Thyroid gland (tissue), 4 donors: ENCODE results near the gene CSRP3. TPM values are rescaled to one million over a fixed set of nuclear protein-coding genes. Genes with fewer than 3 reads are reported as not detected.

ENCODE experiments used
- DNase-seq, 2 donors: peaks; one replicate each; pipeline ENCODE4 v3.0.0-alpha.2; 2019
- H3K27ac ChIP-seq, 3 donors: fragments of 200-600 bp; sonication (generic); 1 replicate in 2 of 3; 2 replicates in 1 of 3; pipeline ENCODE4 v1.5.1; 2016 to 2019; ENCODE audit warnings: mild to moderate bottlenecking in 1 of 3, moderate library complexity in 1 of 3
- H3K27me3 ChIP-seq: fragments of 200-600 bp; sonication (generic); one replicate; pipeline ENCODE4 v1.5.1; 2019
- H3K36me3 ChIP-seq, 2 donors: fragments of 200-600 bp; sonication (generic); one replicate each; pipeline ENCODE4 v1.5.1; 2016 to 2019
- H3K4me1 ChIP-seq, 2 donors: fragments of 200-600 bp; sonication (generic); one replicate each; pipeline ENCODE4 v1.5.1; 2017 to 2019
- H3K4me3 ChIP-seq, 3 donors: fragments of 200-600 bp; sonication (generic); replicated peaks in 1 of 3; 1 replicate in 2 of 3; 2 replicates in 1 of 3; pipeline ENCODE4 v1.5.1; 2016; ENCODE audit warnings: mild to moderate bottlenecking in 1 of 3
- H3K9me3 ChIP-seq: fragments of 200-600 bp; sonication (generic); one replicate; pipeline ENCODE4 v1.5.1; 2017
- POLR2A ChIP-seq, 2 donors: fragments of 450-650 bp; IDR thresholded peaks; one replicate each; pipeline ENCODE4 v1.6.1; 2017; ENCODE audit warnings: antibody characterized with exemption in 2 of 2, mild to moderate bottlenecking in 2 of 2, moderate library complexity in 1 of 2
- WGBS, 2 donors: methylation state at CpG; one replicate each; pipeline ENCODE4 v1.1.5; 2017; 5-methylcytosine and 5-hydroxymethylcytosine counted together
- intact Hi-C: fragments of 100-400 bp; cut with DNase I; formaldehyde crosslinking; loops from one replicate; pipeline ENCODE4 v1.15.1; 2023
- total RNA-seq, 4 donors: library from RNA; depleted of rRNA; stranded (reverse); fragments of >200 nt; gene quantifications; one replicate each; pipeline ENCODE4 v1.2.3, GENCODE V29; 2016
- TF ChIP-seq, protein P1 (sequence below), 6 experiments: fragments of 200-600 bp in 3 of 6; fragments of 450-650 bp in 3 of 6; sonication (generic) in 3 of 6; IDR thresholded peaks; one replicate each; pipeline ENCODE4 v1.5.1; 2016 to 2019; ENCODE audit warnings: antibody characterized with exemption in 6 of 6, mild to moderate bottlenecking in 2 of 6, inconsistent platforms in 1 of 6, moderate library complexity in 1 of 6

CSRP3 gene
- total RNA-seq, 4 donors from 2014 or later: not detected

DNA sequence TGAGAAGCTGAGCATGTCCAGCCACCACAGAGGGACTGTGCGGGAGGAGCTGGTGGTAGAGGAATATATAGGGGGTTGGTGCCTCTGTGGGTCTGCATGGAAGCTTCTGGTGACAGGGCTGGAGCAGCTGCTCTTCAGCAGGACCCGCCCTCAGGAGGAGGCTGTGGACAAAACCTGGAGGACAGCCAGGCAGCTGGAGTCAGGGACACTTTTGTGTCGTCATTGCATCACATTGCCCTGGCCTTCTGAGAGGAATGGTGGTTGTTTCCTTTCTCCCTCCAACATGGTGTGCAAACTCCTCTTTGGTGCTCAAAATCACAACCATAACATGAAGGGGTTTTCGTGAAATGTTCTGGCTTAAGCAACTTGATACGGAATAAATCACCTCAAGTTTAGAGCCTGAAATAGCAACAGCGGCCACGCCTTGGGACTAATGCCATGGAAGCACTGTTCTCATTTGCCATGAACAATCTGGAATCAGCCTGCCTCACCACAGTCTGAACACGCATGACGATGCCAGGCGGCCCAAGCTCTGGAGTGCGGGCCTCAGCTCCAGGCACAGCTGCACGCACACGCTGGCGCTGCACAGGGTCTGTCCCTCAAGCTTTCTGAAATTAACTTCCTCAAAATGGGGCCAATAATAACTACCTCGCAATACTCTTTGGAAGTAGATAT lies 17.1 kb upstream of the CSRP3 start:
- 86% methylated on average over 15 of the region's 15 CpGs for WGBS, 2 donors
- H3K9me3 ChIP-seq: no peaks in the 10 kb centered on the region
- H3K4me1 ChIP-seq: no peaks in the 10 kb centered on the region
- H3K4me3 ChIP-seq: no peak overlapping the region
- TF ChIP-seq, protein P1, sequence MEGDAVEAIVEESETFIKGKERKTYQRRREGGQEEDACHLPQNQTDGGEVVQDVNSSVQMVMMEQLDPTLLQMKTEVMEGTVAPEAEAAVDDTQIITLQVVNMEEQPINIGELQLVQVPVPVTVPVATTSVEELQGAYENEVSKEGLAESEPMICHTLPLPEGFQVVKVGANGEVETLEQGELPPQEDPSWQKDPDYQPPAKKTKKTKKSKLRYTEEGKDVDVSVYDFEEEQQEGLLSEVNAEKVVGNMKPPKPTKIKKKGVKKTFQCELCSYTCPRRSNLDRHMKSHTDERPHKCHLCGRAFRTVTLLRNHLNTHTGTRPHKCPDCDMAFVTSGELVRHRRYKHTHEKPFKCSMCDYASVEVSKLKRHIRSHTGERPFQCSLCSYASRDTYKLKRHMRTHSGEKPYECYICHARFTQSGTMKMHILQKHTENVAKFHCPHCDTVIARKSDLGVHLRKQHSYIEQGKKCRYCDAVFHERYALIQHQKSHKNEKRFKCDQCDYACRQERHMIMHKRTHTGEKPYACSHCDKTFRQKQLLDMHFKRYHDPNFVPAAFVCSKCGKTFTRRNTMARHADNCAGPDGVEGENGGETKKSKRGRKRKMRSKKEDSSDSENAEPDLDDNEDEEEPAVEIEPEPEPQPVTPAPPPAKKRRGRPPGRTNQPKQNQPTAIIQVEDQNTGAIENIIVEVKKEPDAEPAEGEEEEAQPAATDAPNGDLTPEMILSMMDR (IDR thresholded peaks at IDR 0.05): no peak
- no peak for TF ChIP-seq POLR2A (IDR thresholded peaks at IDR 0.05)
- H3K36me3 ChIP-seq: no peaks in the 10 kb centered on the region
- H3K27me3 ChIP-seq: no peaks in the 10 kb centered on the region
- no peak overlapping the region for H3K27ac ChIP-seq
- peak in 1 of 2 donors; percentile 24 for DNase-seq
- intact Hi-C loops: no loop called here

DNA sequence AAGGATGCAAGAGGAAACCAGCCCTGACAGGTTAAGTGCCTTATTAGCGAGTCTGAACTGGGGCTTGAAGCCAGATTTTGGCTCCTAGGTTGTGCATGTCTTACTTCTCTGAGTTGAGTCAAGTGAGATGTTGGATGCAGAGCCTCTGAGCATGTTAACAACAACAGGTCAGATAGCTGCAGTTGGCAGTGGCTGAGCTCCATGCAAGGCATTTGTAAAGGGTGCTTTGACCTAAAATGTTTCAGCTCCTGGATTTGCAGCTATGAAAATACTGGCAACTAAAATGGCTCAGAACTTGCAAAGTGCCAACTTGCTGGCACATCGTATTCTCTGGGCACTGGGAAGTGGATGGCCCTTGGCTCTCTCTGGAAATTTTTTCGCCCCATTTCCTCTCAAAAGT lies 16.4 kb upstream of the CSRP3 start:
- Histone ChIP-seq H3K9me3 (no peaks in the 10 kb centered on the region), H3K36me3 (no peaks in the 10 kb centered on the region), H3K4me3 (no peak overlapping the region), H3K4me1 (no peaks in the 10 kb centered on the region), H3K27me3 (no peaks in the 10 kb centered on the region), H3K27ac (no peak overlapping the region)
- no peak for TF ChIP-seq POLR2A (IDR thresholded peaks at IDR 0.05)
- TF ChIP-seq, protein P1 (IDR thresholded peaks at IDR 0.05): no peak
- WGBS, 2 donors: 57 to 60% methylated on average over 3 of the region's 3 CpGs
- intact Hi-C loops: no loop called here
- DNase-seq: peak; percentile 6 to 9

DNA sequence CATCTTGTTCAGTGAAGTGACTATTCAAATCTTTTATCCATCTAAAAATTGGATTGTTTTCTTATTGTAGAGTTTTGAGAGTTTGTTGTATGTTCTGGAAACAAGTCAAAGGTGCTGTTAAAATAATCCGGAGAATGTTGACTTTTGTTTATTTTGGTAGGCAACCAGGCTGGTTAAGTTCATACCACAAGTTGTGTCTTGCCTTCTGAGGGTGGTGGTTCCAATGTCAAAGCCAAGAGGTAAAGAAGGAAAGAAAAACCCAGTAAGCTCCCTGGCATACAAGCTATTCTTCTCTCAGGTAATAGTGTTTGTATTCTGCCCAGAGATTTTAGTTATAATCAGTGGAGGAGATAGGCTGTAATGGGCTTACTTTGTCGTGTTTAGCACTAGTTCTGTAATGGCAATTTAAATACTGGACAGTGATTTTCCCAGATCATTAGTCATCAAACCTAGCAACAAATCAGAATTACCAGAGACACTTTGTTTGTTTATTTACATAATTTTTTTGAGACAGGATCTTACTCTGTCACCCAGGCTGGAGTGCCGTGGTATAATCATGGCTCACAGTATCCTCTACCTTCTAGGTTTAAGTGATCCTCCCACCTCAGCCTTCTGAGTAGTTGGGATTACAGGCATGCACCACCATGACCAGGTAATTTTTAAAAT lies 15.1 kb upstream of the CSRP3 start:
- TF ChIP-seq POLR2A (IDR thresholded peaks at IDR 0.05): no peak
- TF ChIP-seq, protein P1 (IDR thresholded peaks at IDR 0.05): no peak
- 39 to 47% methylated on average over 3 of the region's 3 CpGs for WGBS, 2 donors

DNA sequence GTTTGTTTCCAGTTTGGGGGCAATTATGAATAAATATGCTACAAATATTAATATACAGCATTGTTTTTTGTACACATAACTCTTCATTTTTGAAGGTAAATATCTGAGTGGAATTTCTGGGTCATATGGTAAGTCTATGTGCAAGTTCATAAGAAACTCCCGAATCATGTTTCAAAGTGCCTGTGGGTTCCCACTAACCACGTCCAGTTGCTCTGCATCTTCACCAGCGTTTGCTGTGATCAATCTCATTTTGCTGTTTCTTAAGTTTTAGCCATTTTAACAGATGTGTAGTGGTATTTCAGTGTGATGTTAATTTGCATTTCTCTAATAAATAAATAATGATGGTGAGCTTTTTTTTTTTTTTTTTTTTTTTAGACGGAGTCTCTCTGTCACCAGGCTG lies 14.2 kb upstream of the CSRP3 start:
- H3K27me3 ChIP-seq: no peaks in the 10 kb centered on the region
- H3K4me3 ChIP-seq: no peak overlapping the region
- intact Hi-C loops: no loop called here
- TF ChIP-seq POLR2A (IDR thresholded peaks at IDR 0.05): no peak
- TF ChIP-seq, protein P1 (IDR thresholded peaks at IDR 0.05): no peak
- H3K36me3 ChIP-seq: no peaks in the 10 kb centered on the region
- 86 to 93% methylated on average over 4 of the region's 4 CpGs for WGBS, 2 donors
- DNase-seq: no peak
- H3K4me1 ChIP-seq: no peaks in the 10 kb centered on the region
- no peak overlapping the region for H3K27ac ChIP-seq
- H3K9me3 ChIP-seq: no peaks in the 10 kb centered on the region

More for the DNA sequence above, 15.1 kb upstream of the CSRP3 start:
- intact Hi-C loops: no loop called here
- no peaks in the 10 kb centered on the region for H3K27me3 ChIP-seq
- no peaks in the 10 kb centered on the region for H3K4me1 ChIP-seq
- no peaks in the 10 kb centered on the region for H3K36me3 ChIP-seq
- H3K27ac ChIP-seq: no peak overlapping the region
- no peak for DNase-seq
- H3K9me3 ChIP-seq: no peaks in the 10 kb centered on the region
- H3K4me3 ChIP-seq: no peak overlapping the region
